GM12878 (cell line): ENCODE results near the gene GTPBP3. TPM values are rescaled to one million over a fixed set of nuclear protein-coding genes. Genes with fewer than 3 reads are reported as not detected.
A peak's percentile ranks its signal among the peaks of the same experiment; 100 is the strongest.

Source experiments
- ATAC-seq: fragments of 200-7000 bp; cut with Tn5 transposase; 3 replicates; pipeline ENCODE4 v1.9.1; 2020; ENCODE audit warnings: mild to moderate bottlenecking, moderate library complexity
- BruUV-seq: library from RNA; stranded (reverse); fragments of 400-500 nt; replicated peaks from 2 replicates; lab custom pipeline; 2021; lab: Mats Ljungman, UMichigan
- CTCF ChIA-PET: fragments of 300-600 bp; sonication (Branson Sonifier 250); formaldehyde crosslinking; extraction: SDS; loops from one replicate; lab custom pipeline; 2021; ENCODE audit warnings: inconsistent platforms; lab: Yijun Ruan, JAX
- POLR2A ChIA-PET: fragments of 350-600 bp; formaldehyde crosslinking; extraction: SDS; loops from one replicate; lab custom pipeline; 2021; ENCODE audit warnings: inconsistent platforms; lab: Charles Lee
- RAD21 ChIA-PET: fragments of 300-600 bp; sonication (Branson Sonifier 250); formaldehyde crosslinking; loops from one replicate; lab custom pipeline; 2023; ENCODE audit warnings: antibody characterized with exemption; ENCODE audit not compliant: unreplicated experiment; lab: Charles Lee
- SMC1A ChIA-PET: fragments of 300-600 bp; sonication (Branson Sonifier 250); formaldehyde crosslinking; loops from one replicate; lab custom pipeline; 2023; ENCODE audit not compliant: unreplicated experiment, uncharacterized antibody; lab: Charles Lee
- DNase-seq: peaks from one replicate; pipeline ENCODE4 v3.0.0-alpha.2; 2011; ENCODE audit warnings: low read depth, low spot score
- FAIRE-seq: peaks from 3 replicates; lab custom pipeline; 2011; peaks lifted over from hg19 to GRCh38; lab: Jason Lieb, UNC
- H2AFZ ChIP-seq: 2 replicates; pipeline ENCODE4 v1.6.0; 2011; ENCODE audit warnings: low read depth, low read length, control low read depth; ENCODE audit not compliant: control insufficient read depth
- H3K27ac ChIP-seq: 2 replicates; pipeline ENCODE4 v1.5.1; 2011; ENCODE audit warnings: control low read depth; ENCODE audit not compliant: control insufficient read depth, insufficient read depth
- H3K27me3 ChIP-seq, 2 experiments: replicated peaks in 1 of 2; 2 replicates each; pipeline versions ENCODE4 v1.6.0 to v1.6.1; 2011; ENCODE audit warnings: low read length in 1 of 2; ENCODE audit not compliant: control insufficient read depth in 2 of 2, insufficient read depth in 2 of 2
- H3K36me3 ChIP-seq, 2 experiments: 2 replicates each; pipeline ENCODE4 v1.5.1; 2011; ENCODE audit warnings: low read length in 1 of 2; ENCODE audit not compliant: control insufficient read depth in 2 of 2, insufficient read depth in 2 of 2
- H3K4me1 ChIP-seq: 2 replicates; pipeline ENCODE4 v1.6.1; 2011; ENCODE audit warnings: mild to moderate bottlenecking, low read length, moderate library complexity, mixed read lengths; ENCODE audit not compliant: control insufficient read depth, insufficient read depth
- H3K4me2 ChIP-seq: 2 replicates; pipeline ENCODE4 v1.6.0; 2011; ENCODE audit warnings: control low read depth; ENCODE audit not compliant: control insufficient read depth, insufficient read depth
- H3K4me3 ChIP-seq: fragments of 200-600 bp; sonication (generic); 2 replicates; pipeline ENCODE4 v1.5.1; 2016
- H3K79me2 ChIP-seq: 2 replicates; pipeline ENCODE4 v1.6.0; 2011; ENCODE audit warnings: low read length; ENCODE audit not compliant: control insufficient read depth, insufficient read depth
- H3K9ac ChIP-seq: 2 replicates; pipeline ENCODE4 v1.8.0; 2011; ENCODE audit warnings: low read length, control low read depth, mixed read lengths; ENCODE audit not compliant: control insufficient read depth, insufficient read depth
- H3K9me3 ChIP-seq: replicated peaks from 3 replicates; pipeline ENCODE4 v1.5.1; 2011; ENCODE audit warnings: mild to moderate bottlenecking, low read length; ENCODE audit not compliant: control insufficient read depth, insufficient read depth
- H4K20me1 ChIP-seq: 2 replicates; pipeline ENCODE4 v1.6.0; 2011; ENCODE audit not compliant: control insufficient read depth, insufficient read depth
- BMI1 ChIP-seq: fragments of 450-650 bp; IDR thresholded peaks from 2 replicates; pipeline ENCODE4 v1.6.1; 2016; ENCODE audit warnings: mild to moderate bottlenecking, moderate library complexity, borderline replicate concordance
- CHD1 ChIP-seq: IDR thresholded peaks from 2 replicates; pipeline ENCODE4 v1.6.1; 2012; ENCODE audit warnings: low read depth, low read length, improper control_type of control experiment
- EGR1 ChIP-seq, 2 experiments: IDR thresholded peaks; 1 replicate in 1 of 2; 2 replicates in 1 of 2; pipeline ENCODE4 v1.6.1; 2011 to 2012; ENCODE audit warnings: low read depth in 2 of 2, low read length in 2 of 2, borderline replicate concordance in 1 of 2, mild to moderate bottlenecking in 1 of 2, moderate library complexity in 1 of 2
- NFYB ChIP-seq: IDR thresholded peaks from 2 replicates; pipeline ENCODE4 v1.6.1; 2011; ENCODE audit warnings: low read depth, mild to moderate bottlenecking, low read length, improper control_type of control experiment, moderate library complexity; ENCODE audit not compliant: insufficient read depth
- WGBS: methylation state at CpG from one replicate; pipeline ENCODE4 v1.1.6; 2016; ENCODE audit warnings: low lambda C conversion rate; ENCODE audit not compliant: insufficient replicate concordance, insufficient coverage; ENCODE audit errors: missing lambda C conversion rate; 5-methylcytosine and 5-hydroxymethylcytosine counted together
- in situ Hi-C: fragments of 300-500 bp; cut with MboI; formaldehyde crosslinking; loops from 9 replicates; pipeline ENCODE4 v1.14.3; 2018; ENCODE audit warnings: mixed read lengths
- intact Hi-C: fragments of 100-400 bp; cut with micrococcal nuclease; formaldehyde crosslinking; loops from one replicate; pipeline ENCODE4 v1.14.2; 2022; ENCODE audit not compliant: unreplicated experiment
- polyA plus RNA-seq, 11 experiments: library from polyadenylated mRNA; depleted of rRNA in 4 of 11; unstranded in 6 of 11; stranded (reverse) in 5 of 11; fragments of >200 nt; fragmentation: Nextera tagmentation in 4 of 11; fragmentation: Illumina TruSeq in 1 of 11; extraction: Ambion mirVana in 4 of 11; extraction: Trizol in 1 of 11; gene quantifications; 1 replicate in 1 of 11; 2 replicates in 10 of 11; pipeline versions ENCODE4 v1.2.1 to v1.2.3, GENCODE V29; 2011 to 2016; ENCODE audit warnings: inconsistent platforms in 2 of 11, missing spikeins in 2 of 11, low read depth in 1 of 11
- total RNA-seq, 4 experiments: library from RNA; depleted of rRNA in 3 of 4; stranded (reverse); fragments of >200 nt in 3 of 4; fragmentation: Illumina TruSeq in 1 of 4; extraction: Trizol in 1 of 4; gene quantifications; 2 replicates each; pipeline versions ENCODE4 v1.2.1 to v1.2.3, GENCODE V29; 2013 to 2021

Gene GTPBP3
- total and polyA plus RNA-seq, 10 of the 15 experiments (the other 5 are each of a cell fraction or from before 2014, with no cell fraction given), result 2.9 to 46.8 (median 15.4) TPM

GRCh38 chr19:17302391-17303166 lies 34.8 kb upstream of the GTPBP3 start:
- ChIA-PET CTCF (interaction anchor here (0.6 to 5.0 kb wide), 2 partner anchors 9 to 86 kb away, joined by 3 to 43 read pairs; no protein-coding TSS in a partner anchor), SMC1A (interaction anchor here (1.0 to 1.7 kb wide), 4 partner anchors 9 to 228 kb away, joined by 3 to 4 read pairs (median 3); partner anchors contain the start of gene BABAM1), POLR2A (interaction anchor here (1.3 to 2.9 kb wide), 2 partner anchors 33 to 103 kb away, joined by 5 to 12 read pairs; partner anchors contain the start of genes ANO8 and BST2), RAD21 (interaction anchor here (0.7 to 1.1 kb wide), 5 partner anchors 8 to 86 kb away, joined by 3 to 7 read pairs (median 3); partner anchors contain the start of gene BABAM1)
- H3K27me3 ChIP-seq, result no peaks in the 10 kb centered on the region
- H3K4me1 ChIP-seq, result peaks cover 16% of the 10 kb centered on the region
- H3K27ac ChIP-seq, result peak overlapping the region; percentile 69
- TF ChIP-seq BMI1 (peak; percentile 33; the same call in 1 of the 2 replicates), EGR1 (IDR thresholded peaks at IDR 0.05; ENCODE audit: borderline replicate concordance in 1 of 2, low read depth in 2 of 2, low read length in 2 of 2) (peak in 1 of 2 experiments; percentile 27; a peak in 1 of 3 replicates), NFYB (no peak), CHD1 (no peak)
- H4K20me1 ChIP-seq, result no peaks in the 10 kb centered on the region
- peaks cover 11% of the 10 kb centered on the region for H3K79me2 ChIP-seq
- intact Hi-C loops, result loop anchor here (10.0 kb wide), 1 partner anchor 408 kb away; no protein-coding TSS in a partner anchor
- BruUV-seq, result no TSS peak
- peak overlapping the region; percentile 96 for H3K4me3 ChIP-seq
- peak overlapping the region; percentile 73 for H3K9ac ChIP-seq
- no peak for FAIRE-seq
- H3K9me3 ChIP-seq, result no peaks in the 10 kb centered on the region; the same call in 2 of the 3 replicates
- peak overlapping the region; percentile 97 for H3K4me2 ChIP-seq
- DNase-seq, result no peak
- no peaks in the 10 kb centered on the region for H3K36me3 ChIP-seq
- WGBS, result 18% methylated on average over 23 of the region's 29 CpGs
- in situ Hi-C loops, result no loop called here
- no peak; the same call in 2 of the 3 replicates for ATAC-seq
- peak overlapping the region; percentile 70 for H2AFZ ChIP-seq
